ENCODE data around the gene ZBTB37. TPM values are rescaled to one million over a fixed set of nuclear protein-coding genes. Genes with fewer than 3 reads are reported as not detected.

The ZBTB37 gene
- total and polyA plus RNA-seq, 9 of the 15 experiments (the other 6 are each of a cell fraction or from before 2014, with no cell fraction given): 1.3 to 13.9 (median 5.4) TPM

DNA sequence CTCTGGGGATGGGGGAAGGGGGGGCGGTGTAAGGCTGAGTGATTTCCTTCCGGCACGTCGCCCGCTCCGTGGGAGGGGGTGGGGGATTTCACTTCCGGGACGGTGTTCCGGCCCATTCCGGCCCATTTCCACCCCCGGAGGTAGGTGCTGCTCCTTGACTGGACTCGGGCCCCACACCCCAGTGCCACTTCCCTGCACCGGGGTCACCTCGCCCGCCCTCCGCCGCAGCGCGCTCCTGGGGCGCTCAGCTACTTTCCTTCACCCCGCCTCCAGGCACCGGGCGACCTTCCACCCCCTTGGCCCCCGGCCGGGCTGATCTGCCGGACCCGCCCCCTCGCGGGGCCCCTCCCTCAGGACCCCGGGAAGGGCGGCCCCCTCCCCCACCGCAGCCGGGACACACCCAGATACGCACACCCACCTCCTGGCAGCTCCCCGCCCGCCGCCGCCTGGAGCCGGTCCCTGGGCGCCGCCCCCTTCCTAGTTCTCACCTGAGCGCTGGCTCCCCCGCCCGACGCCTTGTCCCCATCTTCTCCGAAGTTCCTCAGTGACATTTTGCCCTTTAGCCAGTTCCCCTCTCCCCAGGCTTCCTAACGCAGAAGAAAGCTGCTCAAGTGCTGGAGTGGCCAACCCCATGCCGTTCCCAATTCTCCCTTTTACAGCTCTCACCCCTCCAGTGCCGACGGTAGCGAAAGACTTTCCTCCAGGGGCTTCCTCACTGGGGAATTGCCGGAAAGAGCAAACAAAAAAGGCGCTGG is at the start of gene ZBTB37 (continued):
- TF ChIP-seq, protein P1, sequence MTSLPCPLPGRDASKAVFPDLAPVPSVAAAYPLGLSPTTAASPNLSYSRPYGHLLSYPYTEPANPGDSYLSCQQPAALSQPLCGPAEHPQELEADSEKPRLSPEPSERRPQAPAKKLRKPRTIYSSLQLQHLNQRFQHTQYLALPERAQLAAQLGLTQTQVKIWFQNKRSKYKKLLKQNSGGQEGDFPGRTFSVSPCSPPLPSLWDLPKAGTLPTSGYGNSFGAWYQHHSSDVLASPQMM (CRISPR knock-in tag; IDR thresholded peaks at IDR 0.05): no peak
- TF ChIP-seq HLTF (IDR thresholded peaks at IDR 0.05) (peak; percentile 61), BHLHE40 (IDR thresholded peaks at IDR 0.05; ENCODE audit: low read length) (no peak), MAFK (IDR thresholded peaks at IDR 0.05; ENCODE audit: low read length) (no peak), FIP1L1 (IDR thresholded peaks at IDR 0.05; ENCODE audit: low read depth, low read length, poor library complexity, severe bottlenecking) (peak; percentile 50), ELF1 (tag; IDR thresholded peaks at IDR 0.05) (peak; percentile 98), ARHGAP35 (IDR thresholded peaks at IDR 0.05; ENCODE audit: partially characterized antibody) (no peak), OTX1 (CRISPR knock-in tag; IDR thresholded peaks at IDR 0.05) (no peak; the same call in 1 of the 2 replicates), KDM1A (IDR thresholded peaks at IDR 0.05) (peak in 1 of 2 experiments; percentile 80; a peak in 1 of 4 replicates), POLR2B (IDR thresholded peaks at IDR 0.05; ENCODE audit: low read depth, partially characterized antibody) (no peak), ETV1 (tag; conservative IDR thresholded peaks at IDR 0.05; ENCODE audit: low read depth) (peak; percentile 98), HNRNPUL1 (IDR thresholded peaks at IDR 0.05; ENCODE audit: low read length) (no peak), HEY1 (CRISPR knock-in tag; IDR thresholded peaks at IDR 0.05; ENCODE audit: borderline replicate concordance) (no peak), CHCHD3 (CRISPR knock-in tag; IDR thresholded peaks at IDR 0.05) (no peak), RBM34 (IDR thresholded peaks at IDR 0.05; ENCODE audit: borderline replicate concordance, insufficient read depth, low read length) (no peak)
- TF ChIP-seq, protein P2, sequence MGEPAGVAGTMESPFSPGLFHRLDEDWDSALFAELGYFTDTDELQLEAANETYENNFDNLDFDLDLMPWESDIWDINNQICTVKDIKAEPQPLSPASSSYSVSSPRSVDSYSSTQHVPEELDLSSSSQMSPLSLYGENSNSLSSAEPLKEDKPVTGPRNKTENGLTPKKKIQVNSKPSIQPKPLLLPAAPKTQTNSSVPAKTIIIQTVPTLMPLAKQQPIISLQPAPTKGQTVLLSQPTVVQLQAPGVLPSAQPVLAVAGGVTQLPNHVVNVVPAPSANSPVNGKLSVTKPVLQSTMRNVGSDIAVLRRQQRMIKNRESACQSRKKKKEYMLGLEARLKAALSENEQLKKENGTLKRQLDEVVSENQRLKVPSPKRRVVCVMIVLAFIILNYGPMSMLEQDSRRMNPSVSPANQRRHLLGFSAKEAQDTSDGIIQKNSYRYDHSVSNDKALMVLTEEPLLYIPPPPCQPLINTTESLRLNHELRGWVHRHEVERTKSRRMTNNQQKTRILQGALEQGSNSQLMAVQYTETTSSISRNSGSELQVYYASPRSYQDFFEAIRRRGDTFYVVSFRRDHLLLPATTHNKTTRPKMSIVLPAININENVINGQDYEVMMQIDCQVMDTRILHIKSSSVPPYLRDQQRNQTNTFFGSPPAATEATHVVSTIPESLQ (CRISPR knock-in tag; IDR thresholded peaks at IDR 0.05): no peak
- TF ChIP-seq, protein P3, sequence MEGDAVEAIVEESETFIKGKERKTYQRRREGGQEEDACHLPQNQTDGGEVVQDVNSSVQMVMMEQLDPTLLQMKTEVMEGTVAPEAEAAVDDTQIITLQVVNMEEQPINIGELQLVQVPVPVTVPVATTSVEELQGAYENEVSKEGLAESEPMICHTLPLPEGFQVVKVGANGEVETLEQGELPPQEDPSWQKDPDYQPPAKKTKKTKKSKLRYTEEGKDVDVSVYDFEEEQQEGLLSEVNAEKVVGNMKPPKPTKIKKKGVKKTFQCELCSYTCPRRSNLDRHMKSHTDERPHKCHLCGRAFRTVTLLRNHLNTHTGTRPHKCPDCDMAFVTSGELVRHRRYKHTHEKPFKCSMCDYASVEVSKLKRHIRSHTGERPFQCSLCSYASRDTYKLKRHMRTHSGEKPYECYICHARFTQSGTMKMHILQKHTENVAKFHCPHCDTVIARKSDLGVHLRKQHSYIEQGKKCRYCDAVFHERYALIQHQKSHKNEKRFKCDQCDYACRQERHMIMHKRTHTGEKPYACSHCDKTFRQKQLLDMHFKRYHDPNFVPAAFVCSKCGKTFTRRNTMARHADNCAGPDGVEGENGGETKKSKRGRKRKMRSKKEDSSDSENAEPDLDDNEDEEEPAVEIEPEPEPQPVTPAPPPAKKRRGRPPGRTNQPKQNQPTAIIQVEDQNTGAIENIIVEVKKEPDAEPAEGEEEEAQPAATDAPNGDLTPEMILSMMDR (IDR thresholded peaks at IDR 0.05 in 2 of 3, conservative IDR thresholded peaks at IDR 0.05 in 1 of 3; ENCODE audit: insufficient read depth in 2 of 3, low read depth in 1 of 3, low read length in 3 of 3): no peak
- TF ChIP-seq, protein P4, sequence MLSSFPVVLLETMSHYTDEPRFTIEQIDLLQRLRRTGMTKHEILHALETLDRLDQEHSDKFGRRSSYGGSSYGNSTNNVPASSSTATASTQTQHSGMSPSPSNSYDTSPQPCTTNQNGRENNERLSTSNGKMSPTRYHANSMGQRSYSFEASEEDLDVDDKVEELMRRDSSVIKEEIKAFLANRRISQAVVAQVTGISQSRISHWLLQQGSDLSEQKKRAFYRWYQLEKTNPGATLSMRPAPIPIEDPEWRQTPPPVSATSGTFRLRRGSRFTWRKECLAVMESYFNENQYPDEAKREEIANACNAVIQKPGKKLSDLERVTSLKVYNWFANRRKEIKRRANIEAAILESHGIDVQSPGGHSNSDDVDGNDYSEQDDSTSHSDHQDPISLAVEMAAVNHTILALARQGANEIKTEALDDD (IDR thresholded peaks at IDR 0.05): no peak; the same call in 1 of the 2 replicates
- TF ChIP-seq, protein P5, sequence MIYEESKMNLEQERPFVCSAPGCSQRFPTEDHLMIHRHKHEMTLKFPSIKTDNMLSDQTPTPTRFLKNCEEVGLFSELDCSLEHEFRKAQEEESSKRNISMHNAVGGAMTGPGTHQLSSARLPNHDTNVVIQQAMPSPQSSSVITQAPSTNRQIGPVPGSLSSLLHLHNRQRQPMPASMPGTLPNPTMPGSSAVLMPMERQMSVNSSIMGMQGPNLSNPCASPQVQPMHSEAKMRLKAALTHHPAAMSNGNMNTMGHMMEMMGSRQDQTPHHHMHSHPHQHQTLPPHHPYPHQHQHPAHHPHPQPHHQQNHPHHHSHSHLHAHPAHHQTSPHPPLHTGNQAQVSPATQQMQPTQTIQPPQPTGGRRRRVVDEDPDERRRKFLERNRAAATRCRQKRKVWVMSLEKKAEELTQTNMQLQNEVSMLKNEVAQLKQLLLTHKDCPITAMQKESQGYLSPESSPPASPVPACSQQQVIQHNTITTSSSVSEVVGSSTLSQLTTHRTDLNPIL (CRISPR knock-in tag; IDR thresholded peaks at IDR 0.05): no peak
- TF ChIP-seq, protein P6, sequence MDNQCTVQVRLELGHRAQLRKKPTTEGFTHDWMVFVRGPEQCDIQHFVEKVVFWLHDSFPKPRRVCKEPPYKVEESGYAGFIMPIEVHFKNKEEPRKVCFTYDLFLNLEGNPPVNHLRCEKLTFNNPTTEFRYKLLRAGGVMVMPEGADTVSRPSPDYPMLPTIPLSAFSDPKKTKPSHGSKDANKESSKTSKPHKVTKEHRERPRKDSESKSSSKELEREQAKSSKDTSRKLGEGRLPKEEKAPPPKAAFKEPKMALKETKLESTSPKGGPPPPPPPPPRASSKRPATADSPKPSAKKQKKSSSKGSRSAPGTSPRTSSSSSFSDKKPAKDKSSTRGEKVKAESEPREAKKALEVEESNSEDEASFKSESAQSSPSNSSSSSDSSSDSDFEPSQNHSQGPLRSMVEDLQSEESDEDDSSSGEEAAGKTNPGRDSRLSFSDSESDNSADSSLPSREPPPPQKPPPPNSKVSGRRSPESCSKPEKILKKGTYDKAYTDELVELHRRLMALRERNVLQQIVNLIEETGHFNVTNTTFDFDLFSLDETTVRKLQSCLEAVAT (IDR thresholded peaks at IDR 0.05): peak; percentile 59 to 69; a peak in 2 of 4 replicates

All from K562 (cell line).